DOHH2 (cell line): ENCODE results near the gene HDAC11.

Source experiments
- H3F3A ChIP-seq: fragments of 200-600 bp; sonication (generic), shearing (Covaris generic); 2 replicates; pipeline ENCODE4 v1.6.0; 2016; ENCODE audit warnings: antibody characterized with exemption, mild to moderate bottlenecking; ENCODE audit not compliant: control insufficient read depth, insufficient read depth
- H3K27ac ChIP-seq: fragments of 200-600 bp; sonication (generic); 2 replicates; pipeline ENCODE4 v1.5.1; 2014; ENCODE audit warnings: low read depth, mild to moderate bottlenecking, low read length, moderate library complexity
- H3K27me3 ChIP-seq: fragments of 200-600 bp; sonication (generic); 2 replicates; pipeline ENCODE4 v1.6.1; 2014; ENCODE audit warnings: mild to moderate bottlenecking, low read length, mixed read lengths; ENCODE audit not compliant: control insufficient read depth
- H3K36me3 ChIP-seq: fragments of 200-600 bp; sonication (generic); 2 replicates; pipeline ENCODE4 v1.6.1; 2014; ENCODE audit warnings: mild to moderate bottlenecking, low read length, moderate library complexity, mixed read lengths; ENCODE audit not compliant: control insufficient read depth
- H3K4me1 ChIP-seq: fragments of 200-600 bp; sonication (generic); 2 replicates; pipeline ENCODE4 v1.6.1; 2014; ENCODE audit warnings: mild to moderate bottlenecking, low read length, mixed read lengths; ENCODE audit not compliant: control insufficient read depth
- H3K4me2 ChIP-seq: fragments of 200-600 bp; sonication (generic); 2 replicates; pipeline ENCODE4 v1.6.0; 2014; ENCODE audit warnings: mild to moderate bottlenecking, low read length, moderate library complexity
- H3K4me3 ChIP-seq: fragments of 200-600 bp; sonication (generic); 2 replicates; pipeline ENCODE4 v1.5.1; 2014; ENCODE audit warnings: mild to moderate bottlenecking, low read length, mixed read lengths
- H3K79me2 ChIP-seq: fragments of 200-600 bp; sonication (generic); 2 replicates; pipeline ENCODE4 v1.6.1; 2014; ENCODE audit warnings: mild to moderate bottlenecking, low read length, mixed read lengths; ENCODE audit not compliant: control insufficient read depth
- H3K9me2 ChIP-seq: fragments of 200-600 bp; sonication (generic); replicated peaks from 2 replicates; pipeline ENCODE4 v1.6.1; 2014; ENCODE audit warnings: mild to moderate bottlenecking, low read length, mixed read lengths; ENCODE audit not compliant: control insufficient read depth
- H3K9me3 ChIP-seq: fragments of 200-600 bp; sonication (generic); 2 replicates; pipeline ENCODE4 v1.6.1; 2014; ENCODE audit warnings: antibody characterized with exemption, low read length, mixed read lengths; ENCODE audit not compliant: control insufficient read depth, insufficient read depth
- H4K20me1 ChIP-seq: fragments of 200-600 bp; sonication (generic); 2 replicates; pipeline ENCODE4 v1.6.0; 2014; ENCODE audit warnings: low read depth, mild to moderate bottlenecking, antibody characterized with exemption, low read length, moderate library complexity; ENCODE audit not compliant: control insufficient read depth, insufficient read depth
- EZH2phosphoT487 ChIP-seq: fragments of 200-600 bp; sonication (generic); IDR thresholded peaks from 2 replicates; pipeline ENCODE4 v1.6.1; 2017; ENCODE audit warnings: borderline replicate concordance, mild to moderate bottlenecking, antibody characterized with exemption, low read length, moderate library complexity, mixed read lengths
- TF ChIP-seq, protein P1 (sequence below): fragments of 200-600 bp; sonication (generic); IDR thresholded peaks from one replicate; pipeline ENCODE4 v1.5.1; 2014; ENCODE audit warnings: antibody characterized with exemption, mild to moderate bottlenecking, low read depth, low read length; ENCODE audit not compliant: poor library complexity, severe bottlenecking

Gene HDAC11

DNA sequence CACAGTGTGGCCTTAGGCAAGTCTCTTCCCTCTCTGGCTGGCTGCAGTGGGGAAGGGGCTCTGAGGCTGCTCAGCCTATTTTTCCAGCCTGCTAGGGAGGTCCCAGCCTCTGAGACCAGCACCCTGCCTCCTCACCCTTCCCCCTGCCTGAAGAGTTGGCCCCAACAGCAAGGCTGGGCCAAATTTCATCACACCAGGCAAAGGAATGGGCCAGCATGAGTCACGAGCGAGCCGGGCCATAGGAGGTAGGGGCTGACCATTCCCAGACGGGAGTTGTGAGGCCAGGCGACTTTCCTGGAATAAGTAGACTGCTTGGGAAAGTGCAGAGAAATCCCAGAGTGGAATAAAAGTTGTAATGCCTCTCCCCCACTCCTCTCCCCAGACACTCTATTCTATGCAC is 63.1 kb downstream of the HDAC11 start:
- Histone ChIP-seq H3K4me2 (no peak overlapping the region), H3F3A (no peaks in the 10 kb centered on the region), H3K27ac (no peak overlapping the region), H3K4me3 (no peak overlapping the region), H3K9me3 (no peaks in the 10 kb centered on the region), H3K36me3 (no peaks in the 10 kb centered on the region), H3K9me2 (no peaks in the 10 kb centered on the region), H3K4me1 (no peaks in the 10 kb centered on the region), H3K27me3 (peaks cover 9% of the 10 kb centered on the region), H3K79me2 (no peaks in the 10 kb centered on the region), H4K20me1 (no peaks in the 10 kb centered on the region)
- TF ChIP-seq EZH2phosphoT487 = no peak
- TF ChIP-seq, protein P1, sequence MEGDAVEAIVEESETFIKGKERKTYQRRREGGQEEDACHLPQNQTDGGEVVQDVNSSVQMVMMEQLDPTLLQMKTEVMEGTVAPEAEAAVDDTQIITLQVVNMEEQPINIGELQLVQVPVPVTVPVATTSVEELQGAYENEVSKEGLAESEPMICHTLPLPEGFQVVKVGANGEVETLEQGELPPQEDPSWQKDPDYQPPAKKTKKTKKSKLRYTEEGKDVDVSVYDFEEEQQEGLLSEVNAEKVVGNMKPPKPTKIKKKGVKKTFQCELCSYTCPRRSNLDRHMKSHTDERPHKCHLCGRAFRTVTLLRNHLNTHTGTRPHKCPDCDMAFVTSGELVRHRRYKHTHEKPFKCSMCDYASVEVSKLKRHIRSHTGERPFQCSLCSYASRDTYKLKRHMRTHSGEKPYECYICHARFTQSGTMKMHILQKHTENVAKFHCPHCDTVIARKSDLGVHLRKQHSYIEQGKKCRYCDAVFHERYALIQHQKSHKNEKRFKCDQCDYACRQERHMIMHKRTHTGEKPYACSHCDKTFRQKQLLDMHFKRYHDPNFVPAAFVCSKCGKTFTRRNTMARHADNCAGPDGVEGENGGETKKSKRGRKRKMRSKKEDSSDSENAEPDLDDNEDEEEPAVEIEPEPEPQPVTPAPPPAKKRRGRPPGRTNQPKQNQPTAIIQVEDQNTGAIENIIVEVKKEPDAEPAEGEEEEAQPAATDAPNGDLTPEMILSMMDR = no peak

DNA sequence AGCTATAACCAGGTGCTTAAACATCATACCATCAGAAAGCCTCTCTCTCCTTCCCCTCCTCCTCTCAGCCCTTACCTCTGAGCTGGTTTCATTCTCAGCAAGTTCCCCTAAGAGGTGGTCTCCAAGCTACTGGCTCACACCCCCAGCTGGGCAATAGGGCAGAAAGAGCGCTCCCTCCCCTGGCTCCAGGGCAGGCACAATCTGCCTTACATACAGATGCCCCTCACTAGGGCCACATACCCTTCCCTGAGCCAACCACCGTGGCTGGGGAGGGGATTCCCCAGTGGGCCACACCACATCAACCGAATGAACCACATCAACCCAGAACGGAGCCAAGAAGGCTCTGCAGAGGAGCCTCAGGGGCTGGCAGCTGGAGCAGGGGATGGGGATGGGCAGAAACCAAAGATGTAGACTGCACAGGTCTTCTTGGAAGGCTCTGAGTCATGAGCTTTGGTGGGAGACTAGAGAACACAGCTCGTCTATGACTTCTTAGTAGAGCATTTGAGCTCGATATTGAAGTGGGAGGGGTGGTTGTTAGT is 64.3 kb downstream of the HDAC11 start:
- Histone ChIP-seq H3F3A (no peaks in the 10 kb centered on the region), H3K9me2 (no peaks in the 10 kb centered on the region), H4K20me1 (no peaks in the 10 kb centered on the region), H3K36me3 (no peaks in the 10 kb centered on the region), H3K4me3 (no peak overlapping the region), H3K27ac (no peak overlapping the region), H3K27me3 (peaks cover 9% of the 10 kb centered on the region), H3K4me1 (no peaks in the 10 kb centered on the region), H3K4me2 (no peak overlapping the region), H3K9me3 (no peaks in the 10 kb centered on the region), H3K79me2 (no peaks in the 10 kb centered on the region)
- no peak for TF ChIP-seq EZH2phosphoT487
- TF ChIP-seq, protein P1 = no peak

DNA sequence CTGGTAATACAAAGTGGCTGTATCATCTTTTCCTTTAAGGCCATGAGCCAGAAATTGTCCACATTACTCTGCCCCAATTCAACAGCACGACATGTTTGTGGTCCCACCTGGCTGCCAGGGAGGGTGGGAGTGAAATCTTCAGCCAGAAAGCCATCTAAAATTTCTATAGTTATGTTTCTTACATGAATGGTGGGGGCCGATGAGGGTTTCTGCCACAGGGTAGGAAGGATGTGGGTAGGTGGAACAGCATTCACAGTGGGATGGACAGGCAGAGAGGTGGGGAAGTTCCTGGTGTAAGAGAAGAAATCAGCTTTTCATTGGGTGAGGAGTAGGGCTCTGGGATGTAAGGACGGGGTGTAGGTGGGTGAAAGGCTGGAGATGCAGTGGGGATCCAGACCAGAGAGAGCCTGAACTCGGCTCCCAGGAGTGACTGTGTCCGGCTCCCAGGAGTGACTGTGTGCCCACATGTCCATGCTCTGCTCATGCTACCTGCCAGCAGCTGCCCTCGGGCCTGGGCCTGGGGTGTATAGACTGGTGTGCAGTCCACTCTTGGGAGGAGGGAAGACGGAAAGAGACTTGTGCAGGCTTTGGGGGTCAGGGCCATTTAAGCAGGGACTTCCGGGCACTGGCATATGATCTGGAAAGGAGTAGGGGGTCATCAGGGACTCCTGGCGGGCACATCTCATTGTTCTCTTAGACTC is 65.0 kb downstream of the HDAC11 start:
- H3F3A ChIP-seq = no peaks in the 10 kb centered on the region
- no peaks in the 10 kb centered on the region for H3K4me1 ChIP-seq
- TF ChIP-seq, protein P1 = no peak
- TF ChIP-seq EZH2phosphoT487 = no peak
- no peaks in the 10 kb centered on the region for H3K36me3 ChIP-seq
- no peak overlapping the region for H3K4me2 ChIP-seq
- H3K9me3 ChIP-seq = no peaks in the 10 kb centered on the region
- H3K4me3 ChIP-seq = no peak overlapping the region
- peaks cover 9% of the 10 kb centered on the region for H3K27me3 ChIP-seq
- H3K79me2 ChIP-seq = no peaks in the 10 kb centered on the region
- no peaks in the 10 kb centered on the region for H4K20me1 ChIP-seq
- no peak overlapping the region for H3K27ac ChIP-seq
- no peaks in the 10 kb centered on the region for H3K9me2 ChIP-seq
